ENCODE data around the gene SCYL2. TPM values are rescaled to one million over a fixed set of nuclear protein-coding genes. Genes with fewer than 3 reads are reported as not detected.

Gene SCYL2
- total RNA-seq, 4 donors from 2014 or later: 47.8 to 68.8 (median 54.9) TPM

GRCh38 chr12:100234591-100235304 is 32.2 kb upstream of the SCYL2 start:
- no peak overlapping the region for H3K4me3 ChIP-seq (replicated peaks in 1 of 3)
- H3K9me3 ChIP-seq: no peaks in the 10 kb centered on the region
- H3K27ac ChIP-seq: no peak overlapping the region
- intact Hi-C loops (cut with DNase I): no loop called here
- H3K36me3 ChIP-seq: no peaks in the 10 kb centered on the region
- 45 to 46% methylated on average over 7 of the region's 7 CpGs for WGBS, 2 donors
- H3K27me3 ChIP-seq: no peaks in the 10 kb centered on the region
- TF ChIP-seq CTCF (IDR thresholded peaks at IDR 0.05) (peak; percentile 17 to 77 (median 60)), POLR2A (IDR thresholded peaks at IDR 0.05) (no peak)
- DNase-seq: no peak
- H3K4me1 ChIP-seq: no peaks in the 10 kb centered on the region

GRCh38 chr12:100238801-100239200 is 28.2 kb upstream of the SCYL2 start:
- DNase-seq: no peak
- no peak for TF ChIP-seq CTCF (IDR thresholded peaks at IDR 0.05)
- no peak for TF ChIP-seq POLR2A (IDR thresholded peaks at IDR 0.05)
- H3K4me1 ChIP-seq: no peaks in the 10 kb centered on the region
- H3K36me3 ChIP-seq: no peaks in the 10 kb centered on the region
- intact Hi-C loops (cut with DNase I): no loop called here
- no peaks in the 10 kb centered on the region for H3K9me3 ChIP-seq
- H3K27me3 ChIP-seq: no peaks in the 10 kb centered on the region
- no peak overlapping the region for H3K27ac ChIP-seq
- H3K4me3 ChIP-seq (replicated peaks in 1 of 3): no peak overlapping the region
- WGBS, 2 donors: 98 to 100% methylated on average over 3 of the region's 3 CpGs

- Histone ChIP-seq H3K27ac (no peak overlapping the region), H3K4me1 (no peaks in the 10 kb centered on the region), H3K4me3 (replicated peaks in 1 of 3) (no peak overlapping the region), H3K27me3 (no peaks in the 10 kb centered on the region), H3K36me3 (no peaks in the 10 kb centered on the region), H3K9me3 (no peaks in the 10 kb centered on the region)
- no peak for TF ChIP-seq POLR2A (IDR thresholded peaks at IDR 0.05)
- no peak for TF ChIP-seq CTCF (IDR thresholded peaks at IDR 0.05)
- intact Hi-C loops (cut with DNase I): no loop called here
- DNase-seq: no peak
- WGBS, 2 donors: 94 to 100% methylated on average over 1 of the region's 1 CpG
These were observed 27.4 kb upstream of the SCYL2 start for GRCh38 chr12:100239589-100239988.

GRCh38 chr12:100243137-100243536 is 23.8 kb upstream of the SCYL2 start:
- WGBS, 2 donors: 84 to 94% methylated on average over 5 of the region's 5 CpGs
- H3K4me3 ChIP-seq (replicated peaks in 1 of 3): no peak overlapping the region
- no peak overlapping the region for H3K27ac ChIP-seq
- DNase-seq: no peak
- intact Hi-C loops (cut with DNase I): no loop called here
- H3K36me3 ChIP-seq: no peaks in the 10 kb centered on the region
- no peaks in the 10 kb centered on the region for H3K9me3 ChIP-seq
- TF ChIP-seq CTCF (IDR thresholded peaks at IDR 0.05) (no peak), POLR2A (IDR thresholded peaks at IDR 0.05) (no peak)
- no peaks in the 10 kb centered on the region for H3K27me3 ChIP-seq
- no peaks in the 10 kb centered on the region for H3K4me1 ChIP-seq

GRCh38 chr12:100247765-100248164 is 19.2 kb upstream of the SCYL2 start:
- WGBS, 2 donors: 96 to 97% methylated on average over 4 of the region's 4 CpGs
- H3K36me3 ChIP-seq: no peaks in the 10 kb centered on the region
- no peak for DNase-seq
- H3K4me3 ChIP-seq (replicated peaks in 1 of 3): no peak overlapping the region
- no peaks in the 10 kb centered on the region for H3K9me3 ChIP-seq
- no peaks in the 10 kb centered on the region for H3K4me1 ChIP-seq
- no peaks in the 10 kb centered on the region for H3K27me3 ChIP-seq
- TF ChIP-seq POLR2A (IDR thresholded peaks at IDR 0.05) (no peak), CTCF (IDR thresholded peaks at IDR 0.05) (no peak)
- intact Hi-C loops (cut with DNase I): no loop called here
- no peak overlapping the region for H3K27ac ChIP-seq

All from thyroid gland (tissue), 4 donors.